ENCODE results near the gene KCNQ4.

Gene KCNQ4

GRCh38 chr1:40872276-40872675 is 88.7 kb downstream of the KCNQ4 start:
- DNase-seq, result no peak

- no peak for DNase-seq
These were observed 90.4 kb downstream of the KCNQ4 start for GRCh38 chr1:40873863-40874472.

- no peak for DNase-seq
These were observed 92.8 kb downstream of the KCNQ4 start for GRCh38 chr1:40876436-40876761.

GRCh38 chr1:40876891-40877290 is 93.3 kb downstream of the KCNQ4 start:
- DNase-seq, result no peak

GRCh38 chr1:40877698-40878097 is 94.1 kb downstream of the KCNQ4 start:
- peak; percentile 5 to 30 for DNase-seq

- DNase-seq, result no peak
These were observed 95.3 kb downstream of the KCNQ4 start for GRCh38 chr1:40878906-40879305.

- DNase-seq, result no peak
These were observed 96.0 kb downstream of the KCNQ4 start for GRCh38 chr1:40879482-40880175.

- DNase-seq, result no peak
These were observed 97.4 kb downstream of the KCNQ4 start for GRCh38 chr1:40880813-40881549.

- DNase-seq, result no peak
These were observed 100.6 kb downstream of the KCNQ4 start for GRCh38 chr1:40884055-40884795.

- no peak for DNase-seq
These were observed 102.9 kb downstream of the KCNQ4 start for GRCh38 chr1:40886318-40887011.

GRCh38 chr1:40887012-40887378 is 103.4 kb downstream of the KCNQ4 start:
- DNase-seq, result no peak

GRCh38 chr1:40887652-40888051 is 104.1 kb downstream of the KCNQ4 start:
- no peak for DNase-seq
